Stimulated activated naive CD8-positive, alpha-beta T cell treated with anti-CD3 and anti-CD28 coated beads, Interleukin-15, amount 100 ng/mL, for 72 hours (primary cell): ENCODE measurements around the gene BGLAP.

Source experiments
- ATAC-seq: fragments of 150-1000 bp; cut with Tn5 transposase; 2 replicates; pipeline ENCODE4 v1.10.0; 2021; ENCODE audit warnings: mild to moderate bottlenecking, moderate library complexity
- DNase-seq, 2 donors: peaks; one replicate each; pipeline ENCODE4 v3.0.0; 2021 to 2022
- H3K27ac Mint-ChIP-seq, 2 donors: one replicate each; pipeline ENCODE4 v1.8.0; 2022; ENCODE audit warnings: mild to moderate bottlenecking in 2 of 2, mixed read lengths in 2 of 2, moderate library complexity in 2 of 2
- H3K27me3 Mint-ChIP-seq: one replicate; pipeline ENCODE4 v1.8.0; 2022; ENCODE audit warnings: mixed read lengths
- H3K4me1 Mint-ChIP-seq: one replicate; pipeline ENCODE4 v1.8.0; 2022; ENCODE audit warnings: mild to moderate bottlenecking, mixed read lengths
- H3K4me3 Mint-ChIP-seq, 2 donors: one replicate each; pipeline ENCODE4 v1.8.0; 2022; ENCODE audit warnings: mild to moderate bottlenecking in 2 of 2, mixed read lengths in 2 of 2, moderate library complexity in 1 of 2
- H3K9me3 Mint-ChIP-seq, 2 donors: one replicate each; pipeline ENCODE4 v1.8.0; 2022; ENCODE audit warnings: mixed read lengths in 2 of 2

BGLAP gene

GRCh38 chr1:156241926-156242325 is at the start of gene BGLAP:
Gene BGLAP (plus strand): TSS chr1:156242184. CDS start chr1:156242232, 48 bp downstream.
- H3K9me3 Mint-ChIP-seq: no peaks in the 10 kb centered on the region
- no peak within 1 kb of the TSS for H3K4me3 Mint-ChIP-seq
- H3K27ac Mint-ChIP-seq: peak within 1 kb of the TSS; percentile 66 to 90
- peaks cover 41% of the 10 kb centered on the region for H3K4me1 Mint-ChIP-seq
- H3K27me3 Mint-ChIP-seq: no peaks in the 10 kb centered on the region
- DNase-seq: no peak
- ATAC-seq: no peak

- H3K4me3 Mint-ChIP-seq: no peak overlapping the region
- no peaks in the 10 kb centered on the region for H3K27me3 Mint-ChIP-seq
- peak overlapping the region; percentile 91 to 98 for H3K27ac Mint-ChIP-seq
- H3K4me1 Mint-ChIP-seq: peaks cover 62% of the 10 kb centered on the region
- H3K9me3 Mint-ChIP-seq: peaks cover 0 to 7% of the 10 kb centered on the region in 2 donors
- DNase-seq (no peak), ATAC-seq (no peak)
Measured at GRCh38 chr1:156193208-156193487, 48.8 kb upstream of the BGLAP start.

- peak; percentile 96 to 98 for DNase-seq
- H3K4me3 Mint-ChIP-seq: no peak within 1 kb of the TSS
- H3K27ac Mint-ChIP-seq: peak within 1 kb of the TSS; percentile 91 to 98
- peak; percentile 90 for ATAC-seq
- H3K4me1 Mint-ChIP-seq: peaks cover 67% of the 10 kb centered on the region
- H3K27me3 Mint-ChIP-seq: no peaks in the 10 kb centered on the region
- peaks cover 0 to 7% of the 10 kb centered on the region in 2 donors for H3K9me3 Mint-ChIP-seq
Measured at GRCh38 chr1:156193488-156194299, 48.3 kb upstream of the BGLAP start, which contains the start of gene SLC25A44. Gene SLC25A44 (plus strand): TSS chr1:156194104. CDS start chr1:156199848, 5,744 bp downstream.

GRCh38 chr1:156194300-156194652 is 47.7 kb upstream of the BGLAP start:
- no peak for DNase-seq
- H3K27me3 Mint-ChIP-seq: no peaks in the 10 kb centered on the region
- peaks cover 0 to 2% of the 10 kb centered on the region in 2 donors for H3K9me3 Mint-ChIP-seq
- peak overlapping the region; percentile 91 to 98 for H3K27ac Mint-ChIP-seq
- peaks cover 73% of the 10 kb centered on the region for H3K4me1 Mint-ChIP-seq
- no peak overlapping the region for H3K4me3 Mint-ChIP-seq
- no peak for ATAC-seq

GRCh38 chr1:156195853-156196252 is 46.1 kb upstream of the BGLAP start:
- Mint-ChIP-seq H3K4me3 (no peak overlapping the region), H3K9me3 (no peaks in the 10 kb centered on the region), H3K4me1 (peaks cover 88% of the 10 kb centered on the region), H3K27ac (peak overlapping the region in 1 of 2 donors; percentile 78), H3K27me3 (no peaks in the 10 kb centered on the region)
- ATAC-seq: no peak
- no peak for DNase-seq

GRCh38 chr1:156196445-156196844 is 45.5 kb upstream of the BGLAP start:
- H3K4me1 Mint-ChIP-seq: peaks cover 88% of the 10 kb centered on the region
- ATAC-seq: no peak
- H3K4me3 Mint-ChIP-seq: no peak overlapping the region
- H3K27me3 Mint-ChIP-seq: no peaks in the 10 kb centered on the region
- H3K27ac Mint-ChIP-seq: peak overlapping the region in 1 of 2 donors; percentile 89
- DNase-seq: no peak
- no peaks in the 10 kb centered on the region for H3K9me3 Mint-ChIP-seq

GRCh38 chr1:156198831-156199349 is 43.1 kb upstream of the BGLAP start:
- H3K27ac Mint-ChIP-seq: peak overlapping the region; percentile 85 to 95
- peak; percentile 88 for ATAC-seq
- H3K27me3 Mint-ChIP-seq: no peaks in the 10 kb centered on the region
- H3K4me3 Mint-ChIP-seq: no peak overlapping the region
- H3K9me3 Mint-ChIP-seq: no peaks in the 10 kb centered on the region
- DNase-seq: peak; percentile 61 to 82
- H3K4me1 Mint-ChIP-seq: peaks cover 65% of the 10 kb centered on the region

GRCh38 chr1:156200044-156200443 is 41.9 kb upstream of the BGLAP start:
- DNase-seq (peak in 1 of 2 donors; percentile 57), ATAC-seq (peak; percentile 39)
- peaks cover 56% of the 10 kb centered on the region for H3K4me1 Mint-ChIP-seq
- H3K27me3 Mint-ChIP-seq: no peaks in the 10 kb centered on the region
- H3K27ac Mint-ChIP-seq: peak overlapping the region; percentile 79 to 95
- no peaks in the 10 kb centered on the region for H3K9me3 Mint-ChIP-seq
- H3K4me3 Mint-ChIP-seq: no peak overlapping the region

- Mint-ChIP-seq H3K9me3 (no peaks in the 10 kb centered on the region), H3K27me3 (no peaks in the 10 kb centered on the region), H3K27ac (peak overlapping the region in 1 of 2 donors; percentile 89), H3K4me1 (peaks cover 42% of the 10 kb centered on the region), H3K4me3 (peak overlapping the region in 1 of 2 donors; percentile 27)
- DNase-seq (no peak), ATAC-seq (no peak)
Measured at GRCh38 chr1:156203331-156203730, 38.7 kb upstream of the BGLAP start.

GRCh38 chr1:156204686-156205085 is 37.3 kb upstream of the BGLAP start:
- no peak for ATAC-seq
- DNase-seq: no peak
- H3K27me3 Mint-ChIP-seq: no peaks in the 10 kb centered on the region
- H3K9me3 Mint-ChIP-seq: no peaks in the 10 kb centered on the region
- no peak overlapping the region for H3K27ac Mint-ChIP-seq
- H3K4me1 Mint-ChIP-seq: peaks cover 40% of the 10 kb centered on the region
- no peak overlapping the region for H3K4me3 Mint-ChIP-seq

GRCh38 chr1:156211243-156211642 is 30.7 kb upstream of the BGLAP start:
- no peak for DNase-seq
- ATAC-seq: no peak
- peak overlapping the region in 1 of 2 donors; percentile 23 for H3K27ac Mint-ChIP-seq
- H3K27me3 Mint-ChIP-seq: no peaks in the 10 kb centered on the region
- H3K4me1 Mint-ChIP-seq: peaks cover 56% of the 10 kb centered on the region
- no peaks in the 10 kb centered on the region for H3K9me3 Mint-ChIP-seq
- H3K4me3 Mint-ChIP-seq: no peak overlapping the region

- DNase-seq (no peak), ATAC-seq (no peak)
- Mint-ChIP-seq H3K4me1 (peaks cover 56% of the 10 kb centered on the region), H3K27me3 (no peaks in the 10 kb centered on the region), H3K4me3 (peak overlapping the region; percentile 93 to 97), H3K27ac (peak overlapping the region; percentile 94 to 99), H3K9me3 (no peaks in the 10 kb centered on the region)
Measured at GRCh38 chr1:156212130-156212529, 29.9 kb upstream of the BGLAP start.

- Mint-ChIP-seq H3K4me3 (peak within 1 kb of the TSS; percentile 93 to 97), H3K27ac (peak within 1 kb of the TSS; percentile 98 to 99), H3K4me1 (peaks cover 57% of the 10 kb centered on the region), H3K27me3 (no peaks in the 10 kb centered on the region), H3K9me3 (no peaks in the 10 kb centered on the region)
- ATAC-seq (peak; percentile 93), DNase-seq (peak; percentile 93 to 96)
Measured at GRCh38 chr1:156212833-156213643, 28.9 kb upstream of the BGLAP start, which contains the start of gene PMF1. Gene PMF1 (plus strand): TSS chr1:156213007. CDS start chr1:156213016, 9 bp downstream.

- Mint-ChIP-seq H3K4me1 (peaks cover 60% of the 10 kb centered on the region), H3K4me3 (peak overlapping the region; percentile 93 to 97), H3K9me3 (no peaks in the 10 kb centered on the region), H3K27me3 (no peaks in the 10 kb centered on the region), H3K27ac (peak overlapping the region; percentile 94 to 99)
- DNase-seq: no peak
- ATAC-seq: peak; percentile 2
Measured at GRCh38 chr1:156213644-156213966, 28.4 kb upstream of the BGLAP start.

GRCh38 chr1:156214024-156214748 is 27.8 kb upstream of the BGLAP start:
- Mint-ChIP-seq H3K27me3 (no peaks in the 10 kb centered on the region), H3K27ac (peak overlapping the region; percentile 94 to 98), H3K4me1 (peaks cover 57% of the 10 kb centered on the region), H3K4me3 (peak overlapping the region; percentile 93 to 97), H3K9me3 (no peaks in the 10 kb centered on the region)
- DNase-seq (no peak), ATAC-seq (no peak)
